ENCODE data around the gene TRPC3.
A peak's percentile ranks its signal among the peaks of the same experiment; 100 is the strongest.

TRPC3 gene

GRCh38 chr4:121875652-121876051 lies 76.2 kb downstream of the TRPC3 start:
- DNase-seq (ENCODE audit: low read depth in 2 of 2) = no peak

DNA sequence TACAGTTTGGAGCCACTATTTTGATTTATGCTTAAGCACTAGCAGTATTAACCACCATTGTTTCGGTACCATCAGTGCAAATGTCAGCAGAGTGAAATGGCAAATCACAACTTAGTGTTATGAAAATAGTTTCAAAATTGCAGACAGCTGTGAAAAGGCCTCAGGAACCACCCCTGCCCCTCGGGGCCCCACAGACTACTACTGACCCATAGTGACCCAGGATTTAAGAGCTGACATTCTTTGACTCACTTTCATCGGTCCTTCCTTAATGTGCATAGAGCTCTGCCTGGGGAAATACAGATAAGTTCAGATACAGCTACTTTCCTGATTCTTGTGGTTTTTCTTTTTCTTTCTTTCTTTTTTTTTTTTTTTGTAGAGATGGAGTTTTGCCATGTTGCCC lies 78.3 kb downstream of the TRPC3 start:
- no peak for DNase-seq (ENCODE audit: low read depth in 2 of 2)

- DNase-seq (ENCODE audit: low read depth in 2 of 2) = peak; percentile 91 to 95
These were observed 81.7 kb downstream of the TRPC3 start, which contains the start of gene BBS7 for GRCh38 chr4:121869841-121870822. BBS7 (minus strand) TSS chr4:121870474; CDS start chr4:121870313, 161 bp downstream.

- no peak for DNase-seq (ENCODE audit: low read depth in 2 of 2)
These were observed 88.1 kb downstream of the TRPC3 start for GRCh38 chr4:121863799-121864198.

DNA sequence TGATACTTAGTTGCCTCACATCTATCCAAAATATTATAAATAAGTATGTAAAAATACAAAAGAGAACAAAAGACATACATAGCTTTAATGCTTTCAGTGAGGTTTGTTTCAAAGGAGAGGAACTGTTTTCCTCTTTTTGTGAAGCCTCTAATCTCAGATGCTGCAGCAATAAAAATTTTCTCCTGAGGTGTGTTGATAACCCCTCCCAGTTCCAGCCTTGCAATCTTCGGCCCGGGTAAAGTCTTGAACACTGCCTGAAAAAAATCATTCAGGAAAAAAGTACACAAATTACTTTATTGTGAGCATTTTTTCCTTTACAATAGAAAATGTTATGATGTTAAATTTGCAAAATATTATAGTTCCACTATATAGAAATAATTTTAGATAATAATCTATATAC lies 90.4 kb downstream of the TRPC3 start:
- DNase-seq (ENCODE audit: low read depth in 2 of 2) = no peak

DNA sequence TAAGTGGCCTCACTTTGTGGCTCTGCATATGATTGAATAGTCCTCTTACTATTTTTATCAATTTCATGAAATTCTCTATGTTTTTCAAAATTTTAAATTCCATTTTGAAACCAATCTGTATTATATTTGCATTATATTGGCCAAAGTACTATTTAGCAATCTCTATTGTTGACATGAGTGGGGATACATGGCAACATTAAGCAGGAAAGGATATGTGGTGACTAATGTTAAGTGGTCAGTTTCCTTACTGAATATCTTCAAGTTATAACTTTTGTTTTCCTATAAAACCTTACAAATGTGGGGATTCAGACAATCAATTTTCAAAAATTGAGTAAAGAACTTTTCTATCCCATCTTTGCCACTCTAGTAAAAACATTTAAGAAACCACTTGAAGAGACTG lies 91.7 kb downstream of the TRPC3 start:
- no peak for DNase-seq (ENCODE audit: low read depth in 2 of 2)

- DNase-seq (ENCODE audit: low read depth in 2 of 2) = no peak
These were observed 100.5 kb downstream of the TRPC3 start for GRCh38 chr4:121851354-121851753.

GRCh38 chr4:121846662-121847061 lies 105.2 kb downstream of the TRPC3 start:
- DNase-seq (ENCODE audit: low read depth in 2 of 2) = no peak

DNA sequence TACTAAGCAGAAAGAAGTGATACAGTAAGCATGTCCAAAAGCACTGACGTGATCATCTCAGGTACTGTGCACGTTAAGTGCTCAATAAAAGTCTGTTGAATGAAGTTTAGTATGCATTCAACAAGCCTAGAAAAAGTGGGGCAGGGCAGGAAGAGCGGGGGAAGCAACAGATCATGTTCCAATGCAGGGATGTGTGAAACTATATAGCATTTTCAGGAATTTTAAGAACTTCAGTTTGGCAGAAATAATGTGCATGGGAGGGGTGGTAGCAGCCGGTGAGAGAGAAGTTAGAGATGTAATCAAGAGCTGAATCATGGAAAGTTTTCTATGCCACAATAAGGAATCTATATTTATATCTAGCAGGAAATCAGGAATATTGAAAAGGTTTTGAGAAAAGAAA lies 109.0 kb downstream of the TRPC3 start:
- DNase-seq (ENCODE audit: low read depth in 2 of 2) = no peak

DNA sequence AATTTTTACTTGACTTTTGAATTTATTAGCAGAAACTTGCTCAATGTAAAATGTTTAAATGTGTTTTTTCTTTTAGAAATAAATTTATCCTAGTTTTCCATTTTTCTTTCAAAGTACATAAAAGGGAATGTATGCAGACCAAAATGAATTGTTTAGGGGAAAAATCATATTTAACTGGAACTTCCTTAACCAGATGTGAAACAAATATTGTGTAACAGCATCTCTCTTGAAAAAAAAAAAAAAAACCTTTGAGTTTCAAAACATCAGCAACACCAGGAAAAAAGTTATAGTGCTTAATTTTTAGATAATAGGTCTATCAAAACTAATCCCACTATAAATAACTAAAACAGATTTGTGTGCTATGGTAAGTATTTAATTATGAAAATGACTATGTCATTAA lies 113.7 kb downstream of the TRPC3 start:
- DNase-seq (ENCODE audit: low read depth in 2 of 2) = no peak

DNA sequence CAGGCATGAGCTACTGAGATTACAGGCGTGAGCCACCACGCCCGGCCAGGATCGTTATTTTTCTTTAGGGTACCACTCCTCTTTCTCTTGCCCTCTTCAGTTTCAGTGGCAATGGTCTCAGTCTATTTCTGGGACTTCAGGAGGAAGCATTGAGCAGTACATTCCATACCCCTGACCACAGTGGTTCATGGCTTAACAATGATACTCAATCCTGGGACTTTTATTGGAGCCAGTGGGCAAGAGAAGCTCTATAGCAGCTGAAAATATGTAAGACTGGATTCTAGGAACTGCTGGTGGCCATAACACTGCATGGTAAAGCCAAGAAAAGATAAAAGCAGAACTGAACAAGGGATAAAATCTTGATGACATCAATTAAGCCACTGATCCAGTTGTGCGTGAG lies 122.3 kb downstream of the TRPC3 start:
- no peak for DNase-seq (ENCODE audit: low read depth in 2 of 2)
